DOHH2 (cell line): ENCODE measurements around the gene SYNDIG1.

Experiments
- EZH2phosphoT487 ChIP-seq: fragments of 200-600 bp; sonication (generic); IDR thresholded peaks from 2 replicates; pipeline ENCODE4 v1.6.1; 2017; ENCODE audit warnings: borderline replicate concordance, mild to moderate bottlenecking, antibody characterized with exemption, low read length, moderate library complexity, mixed read lengths
- TF ChIP-seq, protein P1 (sequence below): fragments of 200-600 bp; sonication (generic); IDR thresholded peaks from one replicate; pipeline ENCODE4 v1.5.1; 2014; ENCODE audit warnings: antibody characterized with exemption, mild to moderate bottlenecking, low read depth, low read length; ENCODE audit not compliant: poor library complexity, severe bottlenecking

DNA sequence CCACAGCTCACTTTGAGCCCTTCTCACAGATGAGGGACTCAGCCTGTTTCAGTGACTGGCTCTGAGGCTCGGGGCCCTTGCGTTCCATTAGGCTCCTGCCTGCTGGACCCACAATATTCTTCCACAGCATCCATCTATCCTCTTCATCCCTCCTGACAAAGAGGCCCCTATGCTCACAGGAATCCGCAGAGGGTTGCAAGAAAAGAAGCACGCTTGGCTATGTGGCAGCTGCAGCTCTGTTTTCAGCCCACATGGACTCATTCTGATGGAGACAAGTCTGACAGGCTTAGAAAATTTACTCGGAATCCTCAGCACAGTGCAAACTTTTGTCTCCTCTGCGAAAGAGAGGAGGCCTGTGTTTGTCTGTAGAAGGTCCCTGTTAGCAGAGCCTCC is 207.5 kb downstream of the SYNDIG1 start:
- TF ChIP-seq, protein P1, sequence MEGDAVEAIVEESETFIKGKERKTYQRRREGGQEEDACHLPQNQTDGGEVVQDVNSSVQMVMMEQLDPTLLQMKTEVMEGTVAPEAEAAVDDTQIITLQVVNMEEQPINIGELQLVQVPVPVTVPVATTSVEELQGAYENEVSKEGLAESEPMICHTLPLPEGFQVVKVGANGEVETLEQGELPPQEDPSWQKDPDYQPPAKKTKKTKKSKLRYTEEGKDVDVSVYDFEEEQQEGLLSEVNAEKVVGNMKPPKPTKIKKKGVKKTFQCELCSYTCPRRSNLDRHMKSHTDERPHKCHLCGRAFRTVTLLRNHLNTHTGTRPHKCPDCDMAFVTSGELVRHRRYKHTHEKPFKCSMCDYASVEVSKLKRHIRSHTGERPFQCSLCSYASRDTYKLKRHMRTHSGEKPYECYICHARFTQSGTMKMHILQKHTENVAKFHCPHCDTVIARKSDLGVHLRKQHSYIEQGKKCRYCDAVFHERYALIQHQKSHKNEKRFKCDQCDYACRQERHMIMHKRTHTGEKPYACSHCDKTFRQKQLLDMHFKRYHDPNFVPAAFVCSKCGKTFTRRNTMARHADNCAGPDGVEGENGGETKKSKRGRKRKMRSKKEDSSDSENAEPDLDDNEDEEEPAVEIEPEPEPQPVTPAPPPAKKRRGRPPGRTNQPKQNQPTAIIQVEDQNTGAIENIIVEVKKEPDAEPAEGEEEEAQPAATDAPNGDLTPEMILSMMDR: no peak
- TF ChIP-seq EZH2phosphoT487: no peak
